ENCODE data around the gene KIAA1549.

The KIAA1549 gene

DNA sequence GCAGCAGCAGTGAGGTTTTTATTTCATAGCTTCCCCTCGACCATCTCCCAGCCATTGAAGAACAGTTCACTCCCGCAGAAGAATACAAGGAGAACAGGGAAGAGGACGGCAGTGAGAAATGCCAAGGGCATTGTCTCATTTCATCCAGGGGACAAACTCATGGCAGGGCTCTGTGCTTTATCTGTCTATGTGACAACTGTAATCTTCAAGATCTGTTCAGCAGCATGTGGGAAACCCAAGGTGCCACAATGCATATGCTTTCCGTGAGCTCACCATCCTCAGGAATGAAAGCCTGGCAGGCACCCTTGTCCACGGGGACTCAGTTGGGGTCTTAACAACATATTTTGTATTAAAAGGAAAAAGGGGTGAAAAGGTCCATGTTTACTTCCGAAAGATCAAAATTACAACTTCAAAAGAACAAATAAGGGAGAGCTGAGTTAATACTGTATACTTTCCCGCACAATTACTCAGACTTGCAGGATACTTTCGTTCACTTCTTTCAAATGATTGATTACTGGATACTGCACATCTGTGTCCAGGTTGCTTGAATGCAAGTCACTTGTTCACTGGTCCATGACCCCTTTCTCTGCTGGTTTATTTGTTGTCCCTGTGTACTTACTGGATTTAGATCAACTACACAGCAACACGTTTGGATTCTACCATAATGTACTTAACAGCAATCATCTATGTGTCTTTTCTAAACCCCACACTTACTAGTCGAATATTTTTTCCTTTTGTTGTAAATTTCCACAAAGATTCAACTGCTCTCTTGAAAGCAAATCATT is 93.1 kb downstream of the KIAA1549 start:
- 0 out of 2 replicates have a peak, but pooled peaks cover 3% of the 10 kb centered on the region for H3K4me1 ChIP-seq (ENCODE audit: insufficient read depth, low read length)
- no peak overlapping the region for H3K4me3 ChIP-seq (ENCODE audit: low read length)
- no peak overlapping the region for H3K27ac ChIP-seq (ENCODE audit: low read length)
- no peak overlapping the region for H3K9ac ChIP-seq (ENCODE audit: low read depth, low read length)
- peaks cover 8% of the 10 kb centered on the region for H3K36me3 ChIP-seq (ENCODE audit: insufficient read depth, low read depth, low read length)
- H3K27me3 ChIP-seq (ENCODE audit: insufficient read depth, low read length), result no peaks in the 10 kb centered on the region
- no peaks in the 10 kb centered on the region for H3K9me3 ChIP-seq (ENCODE audit: insufficient read depth, low read depth, low read length)

DNA sequence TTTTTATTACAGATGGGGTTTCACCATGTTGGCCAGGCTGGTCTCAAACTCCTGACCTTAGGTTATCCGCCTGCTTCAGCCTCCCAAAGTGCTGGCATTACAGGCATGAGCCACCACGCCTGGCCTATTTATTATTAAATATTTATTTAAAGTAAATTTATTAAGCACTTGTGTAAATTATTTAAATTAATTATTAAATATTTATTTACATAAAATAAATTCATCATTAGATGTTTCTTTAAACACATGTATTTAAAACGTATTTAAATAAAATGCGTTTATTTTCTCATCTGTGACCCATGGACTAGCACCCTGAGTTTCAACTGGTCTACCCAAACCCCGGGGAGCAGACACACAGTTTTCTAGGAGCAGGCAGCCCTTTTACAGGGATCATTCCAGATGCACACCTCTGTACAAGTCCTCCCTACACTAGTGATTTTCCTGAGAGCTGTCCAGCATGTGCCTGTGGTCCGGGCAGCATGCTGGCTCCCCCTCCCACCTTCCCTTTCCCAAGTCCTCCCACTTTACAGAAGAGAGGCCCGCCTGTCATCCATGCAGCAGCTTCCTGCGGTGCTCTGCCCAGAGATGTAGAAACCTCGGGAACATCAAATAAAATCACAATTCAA is 94.0 kb downstream of the KIAA1549 start:
- H3K9ac ChIP-seq (ENCODE audit: low read depth, low read length), result no peak overlapping the region
- H3K4me3 ChIP-seq (ENCODE audit: low read length), result no peak overlapping the region
- H3K27ac ChIP-seq (ENCODE audit: low read length), result no peak overlapping the region
- no peaks in the 10 kb centered on the region for H3K9me3 ChIP-seq (ENCODE audit: insufficient read depth, low read depth, low read length)
- 0 out of 2 replicates have a peak, but pooled peaks cover 3% of the 10 kb centered on the region for H3K4me1 ChIP-seq (ENCODE audit: insufficient read depth, low read length)
- peaks cover 4% of the 10 kb centered on the region for H3K36me3 ChIP-seq (ENCODE audit: insufficient read depth, low read depth, low read length)
- no peaks in the 10 kb centered on the region for H3K27me3 ChIP-seq (ENCODE audit: insufficient read depth, low read length)

DNA sequence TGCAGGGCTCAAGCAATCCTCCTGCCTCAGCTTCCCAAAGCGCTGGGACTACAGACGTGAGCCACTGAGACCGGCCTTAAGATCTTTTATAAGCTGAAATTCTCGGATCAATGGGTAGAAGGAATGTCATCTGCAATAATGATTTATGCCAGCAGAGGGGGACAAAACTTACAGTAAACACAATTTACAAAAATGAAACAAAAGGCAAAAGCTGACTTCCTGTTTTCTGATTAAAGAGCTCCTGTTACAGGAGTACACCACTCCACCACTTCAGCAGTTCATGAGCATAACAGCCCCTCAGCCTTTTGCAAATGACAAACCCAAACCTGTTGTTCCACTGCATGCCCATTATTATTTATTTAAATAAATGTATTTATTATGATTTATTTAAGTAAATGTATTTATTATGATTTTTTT is 94.7 kb downstream of the KIAA1549 start:
- Histone ChIP-seq H3K9ac (ENCODE audit: low read depth, low read length) (no peak overlapping the region), H3K36me3 (ENCODE audit: insufficient read depth, low read depth, low read length) (peaks cover 3% of the 10 kb centered on the region), H3K4me1 (ENCODE audit: insufficient read depth, low read length) (0 out of 2 replicates have a peak, but pooled peaks cover 3% of the 10 kb centered on the region), H3K4me3 (ENCODE audit: low read length) (no peak overlapping the region), H3K9me3 (ENCODE audit: insufficient read depth, low read depth, low read length) (no peaks in the 10 kb centered on the region), H3K27ac (ENCODE audit: low read length) (no peak overlapping the region), H3K27me3 (ENCODE audit: insufficient read depth, low read length) (no peaks in the 10 kb centered on the region)

DNA sequence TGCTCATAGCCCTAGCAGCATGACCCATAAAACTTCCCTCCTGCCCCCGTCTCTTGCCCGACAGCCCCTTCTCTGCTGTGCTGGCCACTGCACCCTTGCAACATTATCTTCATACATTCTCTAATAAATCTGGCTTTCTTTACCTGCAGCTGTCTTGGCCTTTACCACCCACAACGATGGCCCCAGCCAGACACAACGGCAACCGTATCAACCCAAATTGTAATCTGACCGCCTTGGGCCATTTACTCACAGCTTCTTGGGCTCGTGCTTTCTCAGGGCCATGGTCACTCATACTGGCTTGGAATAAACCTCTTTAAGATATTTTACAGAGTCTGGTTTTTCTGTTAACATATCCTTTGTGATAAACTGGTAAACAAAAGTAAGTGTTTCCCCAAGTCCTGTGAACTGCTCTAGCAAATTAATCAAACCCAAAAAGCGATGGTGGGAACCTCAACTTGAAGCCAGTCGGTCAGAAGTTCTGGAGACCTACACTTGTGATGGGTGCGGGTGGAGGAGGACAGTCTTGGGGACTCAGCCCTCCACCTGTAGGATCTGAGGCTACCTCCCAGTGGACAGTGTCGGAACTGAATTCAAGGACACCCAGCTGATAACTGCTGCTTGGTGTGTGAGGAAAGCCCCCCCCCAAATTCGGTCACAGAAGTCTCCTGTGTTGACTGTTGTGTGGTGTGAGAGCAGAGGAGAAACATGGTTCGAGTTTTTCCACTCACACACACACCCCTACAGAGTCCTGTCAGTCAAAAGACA is 95.6 kb downstream of the KIAA1549 start:
- Histone ChIP-seq H3K27ac (ENCODE audit: low read length) (no peak overlapping the region), H3K4me1 (ENCODE audit: insufficient read depth, low read length) (0 out of 2 replicates have a peak, but pooled peaks cover 3% of the 10 kb centered on the region)

DNA sequence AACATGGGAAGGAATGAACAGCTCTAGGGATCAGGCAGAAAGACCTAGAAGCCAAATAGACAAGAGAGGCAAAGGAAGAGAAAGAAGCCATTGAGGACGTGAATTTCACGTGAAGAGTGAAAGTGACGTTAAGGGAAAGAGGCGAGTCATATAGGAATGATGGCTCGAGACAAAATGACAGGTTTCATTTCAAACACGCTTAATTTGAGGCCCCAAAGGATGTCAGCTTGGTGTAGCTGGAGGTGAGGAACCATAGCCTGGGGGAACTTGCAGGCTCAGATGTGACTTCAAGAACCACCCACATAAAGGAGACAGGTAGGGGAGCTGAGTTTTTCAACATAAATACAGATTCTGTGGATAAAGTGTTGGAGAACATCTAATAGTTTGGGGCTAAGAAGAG is 98.9 kb downstream of the KIAA1549 start:
- H3K9ac ChIP-seq (ENCODE audit: low read depth, low read length), result no peak overlapping the region
- H3K9me3 ChIP-seq (ENCODE audit: insufficient read depth, low read depth, low read length), result no peaks in the 10 kb centered on the region
- no peaks in the 10 kb centered on the region for H3K4me1 ChIP-seq (ENCODE audit: insufficient read depth, low read length)
- H3K4me3 ChIP-seq (ENCODE audit: low read length), result no peak overlapping the region
- no peak overlapping the region for H3K27ac ChIP-seq (ENCODE audit: low read length)
- no peaks in the 10 kb centered on the region for H3K27me3 ChIP-seq (ENCODE audit: insufficient read depth, low read length)
- peaks cover 38% of the 10 kb centered on the region for H3K36me3 ChIP-seq (ENCODE audit: insufficient read depth, low read depth, low read length)

More for the DNA sequence above, 95.6 kb downstream of the KIAA1549 start:
- Histone ChIP-seq H3K27me3 (ENCODE audit: insufficient read depth, low read length) (no peaks in the 10 kb centered on the region), H3K9ac (ENCODE audit: low read depth, low read length) (no peak overlapping the region), H3K4me3 (ENCODE audit: low read length) (no peak overlapping the region), H3K9me3 (ENCODE audit: insufficient read depth, low read depth, low read length) (no peaks in the 10 kb centered on the region), H3K36me3 (ENCODE audit: insufficient read depth, low read depth, low read length) (peaks cover 9% of the 10 kb centered on the region)

DNA sequence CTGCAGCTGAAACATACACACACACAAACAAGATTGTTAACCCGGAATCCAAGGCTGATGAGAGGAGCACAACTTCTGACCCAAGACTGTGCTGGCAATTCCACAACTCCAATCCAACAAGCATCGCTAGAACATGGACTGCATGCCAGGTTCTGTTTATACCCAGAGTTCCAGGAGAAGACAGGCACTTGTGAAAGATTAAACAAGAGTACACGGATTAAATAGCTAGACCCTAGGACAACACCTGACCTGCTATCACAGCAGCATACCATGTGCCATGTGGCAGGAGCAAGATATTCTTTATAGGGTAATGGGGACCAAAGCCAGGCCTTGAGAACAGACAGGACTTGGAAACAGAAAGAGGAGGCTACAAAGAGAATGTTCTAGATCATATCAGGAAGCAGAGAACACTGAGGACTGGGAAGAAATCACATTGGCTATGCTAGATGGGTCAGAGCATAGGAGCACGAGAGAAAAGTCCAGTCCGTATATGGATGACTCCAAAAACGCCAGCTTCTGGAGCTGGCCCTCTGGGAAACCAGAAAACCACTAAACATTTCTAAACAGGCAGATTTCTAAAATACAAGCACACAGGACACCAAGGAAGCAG is 99.5 kb downstream of the KIAA1549 start:
- H3K36me3 ChIP-seq (ENCODE audit: insufficient read depth, low read depth, low read length), result peaks cover 40% of the 10 kb centered on the region
- no peak overlapping the region for H3K27ac ChIP-seq (ENCODE audit: low read length)
- no peaks in the 10 kb centered on the region for H3K9me3 ChIP-seq (ENCODE audit: insufficient read depth, low read depth, low read length)
- H3K9ac ChIP-seq (ENCODE audit: low read depth, low read length), result no peak overlapping the region
- H3K4me1 ChIP-seq (ENCODE audit: insufficient read depth, low read length), result no peaks in the 10 kb centered on the region
- no peaks in the 10 kb centered on the region for H3K27me3 ChIP-seq (ENCODE audit: insufficient read depth, low read length)
- H3K4me3 ChIP-seq (ENCODE audit: low read length), result no peak overlapping the region

DNA sequence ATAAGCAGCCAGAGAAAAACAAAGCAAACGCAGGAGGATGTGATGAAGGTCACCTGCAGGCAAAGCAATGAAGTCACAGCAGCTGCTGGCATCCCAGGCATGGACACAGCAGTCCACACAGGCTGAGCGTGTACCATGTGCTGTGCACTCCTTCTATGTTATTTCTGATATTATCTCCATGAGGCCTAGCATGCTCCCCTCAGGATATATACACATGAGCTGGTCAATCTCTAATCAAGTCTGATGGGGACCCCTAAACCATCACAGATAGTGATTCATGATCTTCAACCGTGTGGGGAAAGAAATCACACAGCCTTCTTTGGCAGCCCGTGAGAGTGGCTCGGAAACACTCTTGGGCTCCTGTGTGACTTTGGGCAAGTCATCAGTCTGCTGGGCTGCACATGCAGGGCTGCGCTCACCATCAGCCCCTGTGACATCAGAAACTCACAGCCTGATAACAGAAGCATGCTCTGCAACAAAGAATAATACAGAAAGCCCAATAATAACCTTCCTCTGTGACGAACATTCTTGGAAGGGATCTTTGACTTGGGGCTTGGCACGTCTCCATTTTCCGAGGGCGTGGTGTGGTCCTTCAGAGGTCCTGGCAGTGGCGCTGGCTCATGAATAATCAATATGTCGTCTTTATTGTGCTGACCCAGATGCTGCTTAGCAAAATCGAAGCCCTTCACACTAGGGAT is 100.2 kb downstream of the KIAA1549 start:
- no peak overlapping the region for H3K4me3 ChIP-seq (ENCODE audit: low read length)
- no peaks in the 10 kb centered on the region for H3K27me3 ChIP-seq (ENCODE audit: insufficient read depth, low read length)
- H3K36me3 ChIP-seq (ENCODE audit: insufficient read depth, low read depth, low read length), result peaks cover 47% of the 10 kb centered on the region
- H3K9ac ChIP-seq (ENCODE audit: low read depth, low read length), result no peak overlapping the region
- no peak overlapping the region for H3K27ac ChIP-seq (ENCODE audit: low read length)
- no peaks in the 10 kb centered on the region for H3K4me1 ChIP-seq (ENCODE audit: insufficient read depth, low read length)
- H3K9me3 ChIP-seq (ENCODE audit: insufficient read depth, low read depth, low read length), result no peaks in the 10 kb centered on the region

DNA sequence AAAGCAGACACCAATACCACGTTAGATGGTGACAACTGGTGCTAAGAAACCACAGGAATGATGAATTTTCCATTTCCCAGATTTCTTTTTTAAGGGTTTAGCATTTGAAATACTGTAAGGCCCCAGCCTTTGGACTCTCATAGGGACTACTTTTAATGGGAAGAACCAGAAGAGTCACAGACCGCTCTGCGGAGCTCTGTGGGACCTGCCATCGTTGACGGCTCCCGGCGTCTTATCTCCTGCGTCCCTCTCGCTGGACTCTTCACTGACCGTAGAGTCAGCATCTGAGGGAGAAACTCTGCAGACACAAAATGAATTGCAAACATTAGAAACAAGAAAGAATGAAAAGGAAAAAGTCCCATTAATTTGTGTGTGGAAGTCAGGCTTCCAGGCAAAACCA is 101.8 kb downstream of the KIAA1549 start:
- Histone ChIP-seq H3K27ac (ENCODE audit: low read length) (no peak overlapping the region), H3K27me3 (ENCODE audit: insufficient read depth, low read length) (no peaks in the 10 kb centered on the region), H3K4me3 (ENCODE audit: low read length) (no peak overlapping the region), H3K4me1 (ENCODE audit: insufficient read depth, low read length) (no peaks in the 10 kb centered on the region), H3K36me3 (ENCODE audit: insufficient read depth, low read depth, low read length) (peaks cover 50% of the 10 kb centered on the region), H3K9me3 (ENCODE audit: insufficient read depth, low read depth, low read length) (no peaks in the 10 kb centered on the region), H3K9ac (ENCODE audit: low read depth, low read length) (no peak overlapping the region)

DNA sequence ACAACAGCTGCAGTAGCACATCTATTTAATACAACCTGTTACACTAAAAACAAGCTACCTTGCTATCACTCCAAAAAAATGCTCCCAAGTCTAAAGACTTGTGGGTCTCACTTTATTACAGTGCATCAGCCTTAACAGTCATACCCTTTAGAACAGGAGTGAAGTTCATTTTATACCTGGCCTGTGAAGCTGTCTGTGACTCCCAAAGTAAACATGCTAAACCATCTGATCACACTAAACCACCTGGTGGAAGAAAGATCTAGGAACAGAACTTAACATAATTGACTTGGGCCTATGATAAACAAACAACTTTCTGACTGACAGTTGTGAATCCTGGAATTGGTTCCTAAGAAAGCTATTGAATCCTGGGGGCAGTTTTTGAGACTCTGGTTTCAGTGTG is 102.3 kb downstream of the KIAA1549 start:
- H3K9ac ChIP-seq (ENCODE audit: low read depth, low read length), result no peak overlapping the region
- peaks cover 50% of the 10 kb centered on the region for H3K36me3 ChIP-seq (ENCODE audit: insufficient read depth, low read depth, low read length)
- H3K4me3 ChIP-seq (ENCODE audit: low read length), result no peak overlapping the region
- H3K27ac ChIP-seq (ENCODE audit: low read length), result no peak overlapping the region
- H3K4me1 ChIP-seq (ENCODE audit: insufficient read depth, low read length), result no peaks in the 10 kb centered on the region
- no peaks in the 10 kb centered on the region for H3K9me3 ChIP-seq (ENCODE audit: insufficient read depth, low read depth, low read length)
- no peaks in the 10 kb centered on the region for H3K27me3 ChIP-seq (ENCODE audit: insufficient read depth, low read length)

DNA sequence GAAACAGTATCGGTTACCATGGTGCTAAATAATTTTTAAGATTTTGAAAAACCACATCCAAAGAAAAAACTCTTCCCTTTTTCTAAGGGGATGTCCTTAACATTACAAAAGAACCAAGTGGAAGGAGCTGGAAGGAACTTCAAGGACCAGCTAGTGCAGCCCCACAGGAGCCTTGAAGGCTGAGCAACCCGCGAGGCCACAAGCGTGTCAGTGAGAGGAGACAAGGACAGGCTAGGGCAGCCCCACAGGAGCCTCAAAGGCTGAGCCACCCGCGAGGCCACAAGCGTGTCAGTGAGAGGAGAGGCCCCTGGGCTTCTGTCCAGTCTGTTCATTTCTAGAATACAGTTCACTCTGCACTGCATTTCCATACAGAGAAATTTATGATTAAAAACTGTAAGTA is 103.1 kb downstream of the KIAA1549 start:
- H3K27me3 ChIP-seq (ENCODE audit: insufficient read depth, low read length), result no peaks in the 10 kb centered on the region
- H3K4me3 ChIP-seq (ENCODE audit: low read length), result no peak overlapping the region
- H3K4me1 ChIP-seq (ENCODE audit: insufficient read depth, low read length), result no peaks in the 10 kb centered on the region
- H3K36me3 ChIP-seq (ENCODE audit: insufficient read depth, low read depth, low read length), result peaks cover 50% of the 10 kb centered on the region
- H3K9ac ChIP-seq (ENCODE audit: low read depth, low read length), result no peak overlapping the region
- H3K27ac ChIP-seq (ENCODE audit: low read length), result no peak overlapping the region
- no peaks in the 10 kb centered on the region for H3K9me3 ChIP-seq (ENCODE audit: insufficient read depth, low read depth, low read length)

DNA sequence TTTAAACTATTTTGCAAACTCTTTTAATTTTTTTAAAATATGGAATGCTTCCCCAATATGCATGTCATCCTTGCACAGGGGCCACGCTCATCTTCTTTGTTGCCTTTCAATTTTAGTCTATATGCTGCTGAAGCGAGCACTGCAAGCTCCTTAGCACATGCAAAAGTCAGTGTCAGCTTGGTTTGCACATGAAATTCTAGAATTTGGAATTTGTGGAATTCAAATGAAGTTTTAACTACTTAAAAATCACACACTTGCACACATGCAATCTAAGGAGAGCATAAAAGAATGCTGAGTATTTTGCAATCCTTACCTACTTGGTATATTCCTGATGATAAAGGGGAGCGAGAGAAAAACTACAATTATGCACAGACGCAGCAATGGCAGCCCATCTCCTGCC is 104.9 kb downstream of the KIAA1549 start:
- no peak overlapping the region for H3K27ac ChIP-seq (ENCODE audit: low read length)
- H3K9me3 ChIP-seq (ENCODE audit: insufficient read depth, low read depth, low read length), result no peaks in the 10 kb centered on the region
- no peak overlapping the region for H3K4me3 ChIP-seq (ENCODE audit: low read length)
- H3K4me1 ChIP-seq (ENCODE audit: insufficient read depth, low read length), result no peaks in the 10 kb centered on the region
- peaks cover 52% of the 10 kb centered on the region for H3K36me3 ChIP-seq (ENCODE audit: insufficient read depth, low read depth, low read length)
- H3K27me3 ChIP-seq (ENCODE audit: insufficient read depth, low read length), result no peaks in the 10 kb centered on the region
- no peak overlapping the region for H3K9ac ChIP-seq (ENCODE audit: low read depth, low read length)
